ENCODE measurements around the gene NAAA. TPM values are rescaled to one million over a fixed set of nuclear protein-coding genes. Genes with fewer than 3 reads are reported as not detected.

NAAA gene
- total RNA-seq, 1 donor from 2014 or later: 11.5 TPM

GRCh38 chr4:75876218-75876617 is 64.6 kb downstream of the NAAA start:
- no peak for ATAC-seq
- no peak for DNase-seq

DNA sequence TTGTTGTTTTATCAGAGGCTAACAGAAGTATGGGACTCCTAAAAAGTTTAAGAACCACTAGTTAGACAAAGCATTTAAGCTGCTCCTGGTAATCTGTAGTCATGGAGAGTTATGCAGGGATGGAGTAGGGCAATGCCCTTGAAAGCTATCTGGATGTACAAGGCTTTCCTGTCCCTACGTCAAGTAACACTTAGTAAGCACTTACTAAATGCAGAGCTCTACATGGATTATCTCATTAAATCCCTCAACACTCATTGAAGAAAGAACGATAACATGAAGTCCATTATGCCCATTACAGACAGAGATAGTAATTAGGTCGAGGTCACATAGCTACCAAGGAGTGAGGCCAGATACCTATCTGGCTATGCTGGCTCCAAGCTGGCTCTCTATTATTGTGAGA is 71.7 kb downstream of the NAAA start:
- intact Hi-C loops (cut with micrococcal nuclease): no loop called here
- DNase-seq (no peak), ATAC-seq (peak; percentile 82)

More at GRCh38 chr4:75876218-75876617, 64.6 kb downstream of the NAAA start:
- intact Hi-C loops (cut with micrococcal nuclease): no loop called here

GRCh38 chr4:75867130-75867529 is 73.7 kb downstream of the NAAA start:
- intact Hi-C loops (cut with micrococcal nuclease): no loop called here
- DNase-seq (no peak), ATAC-seq (no peak)

Other genes with a start within 250 kb of the NAAA start
- gene USO1, start 216.4 kb downstream of the NAAA start, total RNA-seq: 96.8 TPM
- gene PPEF2, start 38.6 kb downstream of the NAAA start, total RNA-seq: not detected
- gene SDAD1, start 49.9 kb upstream of the NAAA start, total RNA-seq: 18.4 TPM
- 0.35 TPM for gene CXCL9, start 66.5 kb upstream of the NAAA start, total RNA-seq
- 1.2 TPM for gene CXCL10, start 82.5 kb upstream of the NAAA start, total RNA-seq
- 0.42 TPM for gene CXCL11, start 95.1 kb upstream of the NAAA start, total RNA-seq
- 145 TPM for gene ART3, start 133.7 kb upstream of the NAAA start, total RNA-seq
- 17.3 TPM for gene NUP54, start 207.4 kb upstream of the NAAA start, total RNA-seq